SK-N-SH (cell line): Measurements from ENCODE around the gene CNIH3. TPM values are rescaled to one million over a fixed set of nuclear protein-coding genes. Genes with fewer than 3 reads are reported as not detected.

Source experiments
- CTCF ChIA-PET: fragments of 300-600, 350-600 bp; formaldehyde crosslinking; extraction: SDS; loops from one replicate; lab custom pipeline; 2021; lab: Yijun Ruan, JAX
- POLR2A ChIA-PET: fragments of 350-600 bp; sonication (Branson Sonifier 250); formaldehyde crosslinking; extraction: SDS; loops from one replicate; lab custom pipeline; 2020; ENCODE audit warnings: antibody characterized with exemption, inconsistent platforms; lab: Yijun Ruan, JAX
- DNase-seq: peaks from one replicate; pipeline ENCODE4 v3.0.0; 2012
- H2AFZ ChIP-seq: fragments of 200-600 bp; sonication (generic); 2 replicates; pipeline ENCODE4 v1.8.1; 2016; ENCODE audit warnings: antibody characterized with exemption, mild to moderate bottlenecking, low read depth
- H3F3A ChIP-seq: fragments of 200-600 bp; sonication (generic); replicated peaks from 2 replicates; pipeline ENCODE3; 2016; ENCODE audit warnings: antibody characterized with exemption, mild to moderate bottlenecking; ENCODE audit not compliant: insufficient read depth
- H3K27ac ChIP-seq, 2 experiments: fragments of 200-500 bp in 1 of 2; fragments of 200-600 bp in 1 of 2; sonication (Bioruptor generic) in 1 of 2; sonication (generic), shearing (Covaris generic) in 1 of 2; 2 replicates each; pipeline versions ENCODE4 v1.5.1 to v1.6.1; 2014 to 2016; ENCODE audit warnings: low read depth in 2 of 2, inconsistent platforms in 1 of 2, low read length in 1 of 2, mild to moderate bottlenecking in 1 of 2, mixed read lengths in 1 of 2
- H3K27me3 ChIP-seq: fragments of 200-600 bp; sonication (generic), shearing (Covaris generic); 2 replicates; pipeline ENCODE4 v1.6.1; 2016; ENCODE audit warnings: mixed run types; ENCODE audit not compliant: insufficient read depth
- H3K36me3 ChIP-seq, 2 experiments: fragments of 200-500 bp in 1 of 2; fragments of 200-600 bp in 1 of 2; sonication (Bioruptor generic) in 1 of 2; sonication (generic) in 1 of 2; replicated peaks in 1 of 2; 2 replicates each; pipeline versions ENCODE3 to v1.5.1; 2014 to 2016; ENCODE audit warnings: low read length in 1 of 2, mild to moderate bottlenecking in 1 of 2; ENCODE audit not compliant: insufficient read depth in 2 of 2, control insufficient read depth in 1 of 2
- H3K4me1 ChIP-seq, 2 experiments: fragments of 200-500 bp in 1 of 2; fragments of 200-600 bp in 1 of 2; sonication (Bioruptor generic) in 1 of 2; sonication (generic), shearing (Covaris generic) in 1 of 2; 2 replicates each; pipeline versions ENCODE4 v1.5.1 to v1.6.1; 2014 to 2016; ENCODE audit warnings: low read depth in 1 of 2, low read length in 1 of 2, mixed run types in 1 of 2; ENCODE audit not compliant: insufficient read depth in 2 of 2, control insufficient read depth in 1 of 2
- H3K4me2 ChIP-seq: fragments of 200-600 bp; sonication (generic), shearing (Covaris generic); 2 replicates; pipeline ENCODE4 v1.6.1; 2017; ENCODE audit warnings: mixed run types
- H3K4me3 ChIP-seq, 2 experiments: fragments of 200-500 bp in 1 of 2; fragments of 200-600 bp in 1 of 2; sonication (Bioruptor generic) in 1 of 2; sonication (generic), shearing (Covaris generic) in 1 of 2; 2 replicates each; pipeline versions ENCODE4 v1.5.1 to v1.8.1; 2014 to 2016; ENCODE audit warnings: low read depth in 2 of 2, inconsistent platforms in 1 of 2, low read length in 1 of 2, mild to moderate bottlenecking in 1 of 2, mixed read lengths in 1 of 2, moderate library complexity in 1 of 2
- H3K79me2 ChIP-seq: fragments of 200-600 bp; sonication (generic); 2 replicates; pipeline ENCODE4 v1.8.1; 2017; ENCODE audit warnings: mild to moderate bottlenecking; ENCODE audit not compliant: insufficient read depth
- H3K9ac ChIP-seq: fragments of 200-600 bp; sonication (generic); 2 replicates; pipeline ENCODE4 v1.6.1; 2017; ENCODE audit warnings: mixed run types
- H3K9me2 ChIP-seq: fragments of 200-600 bp; sonication (generic); 2 replicates; pipeline ENCODE4 v1.6.1; 2017; ENCODE audit warnings: mixed run types
- H3K9me3 ChIP-seq: fragments of 200-600 bp; sonication (generic); 2 replicates; pipeline ENCODE4 v1.6.1; 2017; ENCODE audit warnings: mixed run types, mild to moderate bottlenecking, moderate library complexity
- H4K20me1 ChIP-seq: fragments of 200-600 bp; sonication (generic); 2 replicates; pipeline ENCODE4 v1.6.1; 2017; ENCODE audit warnings: mild to moderate bottlenecking, mixed run types; ENCODE audit not compliant: insufficient read depth
- FOXM1 ChIP-seq: IDR thresholded peaks from 2 replicates; pipeline ENCODE4 v1.4.0; 2012; ENCODE audit warnings: low read depth, mild to moderate bottlenecking
- GABPA ChIP-seq: IDR thresholded peaks from 2 replicates; pipeline ENCODE4 v1.4.0; 2012; ENCODE audit warnings: low read depth, mild to moderate bottlenecking
- RAD21 ChIP-seq: IDR thresholded peaks from 2 replicates; pipeline ENCODE4 v1.6.1; 2012; ENCODE audit warnings: mild to moderate bottlenecking, low read length
- RFX5 ChIP-seq: IDR thresholded peaks from 2 replicates; pipeline ENCODE4 v1.6.1; 2012; ENCODE audit warnings: mild to moderate bottlenecking, improper control_type of control experiment, low read length
- TCF12 ChIP-seq: IDR thresholded peaks from 2 replicates; pipeline ENCODE4 v1.4.0; 2012
- WGBS: methylation state at CpG from one replicate; pipeline ENCODE4 v1.1.6; 2017; ENCODE audit warnings: low lambda C conversion rate; 5-methylcytosine and 5-hydroxymethylcytosine counted together
- polyA plus RNA-seq, 3 experiments: library from polyadenylated mRNA; depleted of rRNA; stranded (reverse); fragments of >200 nt; gene quantifications; 2 replicates each; pipeline ENCODE4 v1.2.3, GENCODE V29; 2012
- TF ChIP-seq, protein P1 (sequence below): IDR thresholded peaks from 2 replicates; pipeline ENCODE4 v1.4.0; 2012; ENCODE audit warnings: low read depth, borderline replicate concordance
- TF ChIP-seq, protein P2 (sequence below): fragments of 200-600 bp; sonication (generic); IDR thresholded peaks from 2 replicates; pipeline ENCODE4 v1.6.1; 2017; ENCODE audit warnings: antibody characterized with exemption, mild to moderate bottlenecking, moderate library complexity
- TF ChIP-seq, protein P3 (sequence below): IDR thresholded peaks from 2 replicates; pipeline ENCODE4 v1.4.0; 2012; ENCODE audit warnings: low read depth

CNIH3 gene
- polyA plus RNA-seq, 1 of the 3 experiments (the other 2 are of a cell fraction) = 18.8 TPM

DNA sequence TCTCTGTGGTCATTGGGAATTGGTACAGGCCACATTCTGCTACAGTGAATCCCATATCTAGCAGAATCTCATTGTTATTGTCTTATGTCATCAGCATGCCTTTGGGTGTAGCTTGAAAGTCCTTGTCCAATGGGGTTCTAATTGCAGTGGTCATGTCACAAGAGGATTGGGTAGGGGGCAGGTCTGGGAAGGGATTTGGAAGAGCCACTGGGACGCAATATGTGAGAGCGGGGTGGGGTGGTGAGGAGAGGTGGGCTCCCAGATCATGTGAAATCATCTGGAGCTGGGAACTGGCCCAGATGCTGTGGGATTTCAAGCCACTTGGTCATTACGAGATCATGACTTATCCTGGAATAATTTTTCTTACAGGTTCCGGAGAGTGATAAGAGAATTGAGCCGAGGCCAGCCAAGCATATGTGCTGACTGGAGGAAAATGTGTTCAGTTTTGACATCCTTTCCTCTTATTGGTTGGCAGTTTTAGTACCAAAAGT lies 16.3 kb downstream of the CNIH3 start (continued):
- TF ChIP-seq, protein P1, sequence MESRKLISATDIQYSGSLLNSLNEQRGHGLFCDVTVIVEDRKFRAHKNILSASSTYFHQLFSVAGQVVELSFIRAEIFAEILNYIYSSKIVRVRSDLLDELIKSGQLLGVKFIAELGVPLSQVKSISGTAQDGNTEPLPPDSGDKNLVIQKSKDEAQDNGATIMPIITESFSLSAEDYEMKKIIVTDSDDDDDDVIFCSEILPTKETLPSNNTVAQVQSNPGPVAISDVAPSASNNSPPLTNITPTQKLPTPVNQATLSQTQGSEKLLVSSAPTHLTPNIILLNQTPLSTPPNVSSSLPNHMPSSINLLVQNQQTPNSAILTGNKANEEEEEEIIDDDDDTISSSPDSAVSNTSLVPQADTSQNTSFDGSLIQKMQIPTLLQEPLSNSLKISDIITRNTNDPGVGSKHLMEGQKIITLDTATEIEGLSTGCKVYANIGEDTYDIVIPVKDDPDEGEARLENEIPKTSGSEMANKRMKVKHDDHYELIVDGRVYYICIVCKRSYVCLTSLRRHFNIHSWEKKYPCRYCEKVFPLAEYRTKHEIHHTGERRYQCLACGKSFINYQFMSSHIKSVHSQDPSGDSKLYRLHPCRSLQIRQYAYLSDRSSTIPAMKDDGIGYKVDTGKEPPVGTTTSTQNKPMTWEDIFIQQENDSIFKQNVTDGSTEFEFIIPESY = no peak
- TF ChIP-seq RAD21 (no peak), GABPA (no peak), RFX5 (no peak), TCF12 (peak; percentile 72; the same call in 1 of the 2 replicates)
- TF ChIP-seq, protein P2, sequence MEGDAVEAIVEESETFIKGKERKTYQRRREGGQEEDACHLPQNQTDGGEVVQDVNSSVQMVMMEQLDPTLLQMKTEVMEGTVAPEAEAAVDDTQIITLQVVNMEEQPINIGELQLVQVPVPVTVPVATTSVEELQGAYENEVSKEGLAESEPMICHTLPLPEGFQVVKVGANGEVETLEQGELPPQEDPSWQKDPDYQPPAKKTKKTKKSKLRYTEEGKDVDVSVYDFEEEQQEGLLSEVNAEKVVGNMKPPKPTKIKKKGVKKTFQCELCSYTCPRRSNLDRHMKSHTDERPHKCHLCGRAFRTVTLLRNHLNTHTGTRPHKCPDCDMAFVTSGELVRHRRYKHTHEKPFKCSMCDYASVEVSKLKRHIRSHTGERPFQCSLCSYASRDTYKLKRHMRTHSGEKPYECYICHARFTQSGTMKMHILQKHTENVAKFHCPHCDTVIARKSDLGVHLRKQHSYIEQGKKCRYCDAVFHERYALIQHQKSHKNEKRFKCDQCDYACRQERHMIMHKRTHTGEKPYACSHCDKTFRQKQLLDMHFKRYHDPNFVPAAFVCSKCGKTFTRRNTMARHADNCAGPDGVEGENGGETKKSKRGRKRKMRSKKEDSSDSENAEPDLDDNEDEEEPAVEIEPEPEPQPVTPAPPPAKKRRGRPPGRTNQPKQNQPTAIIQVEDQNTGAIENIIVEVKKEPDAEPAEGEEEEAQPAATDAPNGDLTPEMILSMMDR = no peak
- TF ChIP-seq, protein P3, sequence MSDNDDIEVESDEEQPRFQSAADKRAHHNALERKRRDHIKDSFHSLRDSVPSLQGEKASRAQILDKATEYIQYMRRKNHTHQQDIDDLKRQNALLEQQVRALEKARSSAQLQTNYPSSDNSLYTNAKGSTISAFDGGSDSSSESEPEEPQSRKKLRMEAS = peak; percentile 50; the same call in 1 of the 2 replicates

GRCh38 chr1:224632921-224633321 lies 16.8 kb downstream of the CNIH3 start:
- Histone ChIP-seq H3K9me2 (no peaks in the 10 kb centered on the region), H3K79me2 (peaks cover 48% of the 10 kb centered on the region), H3F3A (peaks cover 27% of the 10 kb centered on the region), H3K4me2 (peak overlapping the region; percentile 43), H3K27me3 (no peaks in the 10 kb centered on the region), H2AFZ (peak overlapping the region; percentile 31; the same call in 1 of the 2 replicates), H4K20me1 (no peaks in the 10 kb centered on the region)
- WGBS = 62% methylated on average over 8 of the region's 8 CpGs
- ChIA-PET POLR2A (no interaction called here), CTCF (interaction anchor here (3.5 kb wide), 1 partner anchor 12 kb away, joined by 24 read pairs; no protein-coding TSS in a partner anchor)
- DNase-seq = no peak
- TF ChIP-seq, protein P2 = peak; percentile 26; the same call in 1 of the 2 replicates
- TF ChIP-seq, protein P1 = 0 out of 2 replicates have a peak, but pooled peaks have one; percentile 48
- TF ChIP-seq FOXM1 = no peak
- TF ChIP-seq, all 33 proteins: peak for 2
- Histone ChIP-seq H3K9ac (peak overlapping the region; percentile 57), H3K4me1 (peaks cover 13 to 52% of the 10 kb centered on the region in 2 experiments), H3K9me3 (no peaks in the 10 kb centered on the region), H3K36me3 (no peaks in the 10 kb centered on the region), H3K4me3 (no peak overlapping the region), H3K27ac (peak overlapping the region; percentile 62 to 87; a peak in 3 of 4 replicates)
